Measurements from ENCODE around the gene MRPS30. TPM values are rescaled to one million over a fixed set of nuclear protein-coding genes. Genes with fewer than 3 reads are reported as not detected.
"Not testable (repeated sequence)": the region's sequence is repeated elsewhere in the genome, so short reads cannot be mapped to it uniquely, and the experiment has no call there.

MRPS30 gene
- total RNA-seq, 1 experiment from 2014 or later, result 106 TPM

- Histone ChIP-seq H3K9me3 (ENCODE audit: insufficient read depth, low read depth) (no peaks in the 10 kb centered on the region), H3K79me2 (ENCODE audit: low read depth) (no peaks in the 10 kb centered on the region), H3K36me3 (ENCODE audit: low read depth) (no peaks in the 10 kb centered on the region), H3K4me1 (replicated peaks; ENCODE audit: insufficient read depth) (no peaks in the 10 kb centered on the region), H3K27ac (no peak overlapping the region), H3K27me3 (ENCODE audit: insufficient read depth, low read depth) (no peaks in the 10 kb centered on the region), H3K4me3 (no peak overlapping the region), H4K20me1 (ENCODE audit: insufficient read depth) (no peaks in the 10 kb centered on the region), H3F3A (ENCODE audit: insufficient read depth, low read depth) (no peaks in the 10 kb centered on the region), H3K9me2 (ENCODE audit: insufficient read depth) (no peaks in the 10 kb centered on the region), H3K4me2 (no peak overlapping the region), H2AFZ (no peak overlapping the region)
- CTCF ChIA-PET, result no interaction called here
- POLR2A ChIA-PET (ENCODE audit: unreplicated experiment), result no interaction called here
- BruUV-seq (replicated peaks), result no TSS peak
- intact Hi-C loops (cut with micrococcal nuclease; ENCODE audit: unreplicated experiment), result loop anchor here (5.0 to 10.0 kb wide), 2 partner anchors 79 to 1136 kb away; no protein-coding TSS in a partner anchor
- TF ChIP-seq EZH2 (IDR thresholded peaks at IDR 0.05; ENCODE audit: low read depth) (no peak), CTCF (conservative IDR thresholded peaks at IDR 0.05) (no peak)
- no peak for DNase-seq
Measured at GRCh38 chr5:44770780-44771717, 37.7 kb upstream of the MRPS30 start.

- H3F3A ChIP-seq (ENCODE audit: insufficient read depth, low read depth); DNase-seq; BruUV-seq (replicated peaks); H3K4me1 ChIP-seq (replicated peaks; ENCODE audit: insufficient read depth); H3K9me2 ChIP-seq (ENCODE audit: insufficient read depth); H3K4me2 ChIP-seq; CTCF ChIA-PET; H3K79me2 ChIP-seq (ENCODE audit: low read depth); POLR2A ChIA-PET (ENCODE audit: unreplicated experiment); H3K4me3 ChIP-seq; H3K27ac ChIP-seq; H4K20me1 ChIP-seq (ENCODE audit: insufficient read depth); H2AFZ ChIP-seq; H3K27me3 ChIP-seq (ENCODE audit: insufficient read depth, low read depth); H3K36me3 ChIP-seq (ENCODE audit: low read depth); H3K9me3 ChIP-seq (ENCODE audit: insufficient read depth, low read depth): not testable (repeated sequence)
- intact Hi-C loops (cut with micrococcal nuclease; ENCODE audit: unreplicated experiment), result loop anchor here (5.0 to 10.0 kb wide), 2 partner anchors 80 to 1138 kb away; no protein-coding TSS in a partner anchor
Measured at GRCh38 chr5:44772397-44772796, 36.4 kb upstream of the MRPS30 start.

GRCh38 chr5:44774279-44774880 is 34.4 kb upstream of the MRPS30 start:
- POLR2A ChIA-PET (ENCODE audit: unreplicated experiment), result no interaction called here
- no peak overlapping the region for H2AFZ ChIP-seq

More at GRCh38 chr5:44774279-44774880, 34.4 kb upstream of the MRPS30 start:
- Histone ChIP-seq H3K9me2 (ENCODE audit: insufficient read depth) (no peaks in the 10 kb centered on the region), H3K4me2 (no peak overlapping the region), H3K4me3 (no peak overlapping the region), H3K9me3 (ENCODE audit: insufficient read depth, low read depth) (no peaks in the 10 kb centered on the region), H4K20me1 (ENCODE audit: insufficient read depth) (no peaks in the 10 kb centered on the region), H3K27me3 (ENCODE audit: insufficient read depth, low read depth) (no peaks in the 10 kb centered on the region), H3K27ac (no peak overlapping the region), H3F3A (ENCODE audit: insufficient read depth, low read depth) (no peaks in the 10 kb centered on the region), H3K36me3 (ENCODE audit: low read depth) (no peaks in the 10 kb centered on the region), H3K79me2 (ENCODE audit: low read depth) (no peaks in the 10 kb centered on the region), H3K4me1 (replicated peaks; ENCODE audit: insufficient read depth) (no peaks in the 10 kb centered on the region)
- no TSS peak for BruUV-seq (replicated peaks)
- DNase-seq, result peak in 1 of 2 experiments; percentile 55
- intact Hi-C loops (cut with micrococcal nuclease; ENCODE audit: unreplicated experiment), result loop anchor here (1.0 to 10.0 kb wide), 4 partner anchors 82 to 1140 kb away; no protein-coding TSS in a partner anchor
- CTCF ChIA-PET, result interaction anchor here (0.7 to 0.9 kb wide), 3 partner anchors 240 to 1143 kb away, joined by 3 to 4 read pairs (median 4); no protein-coding TSS in a partner anchor
- peak; percentile 92 for TF ChIP-seq CTCF (conservative IDR thresholded peaks at IDR 0.05)
- no peak for TF ChIP-seq EZH2 (IDR thresholded peaks at IDR 0.05; ENCODE audit: low read depth)
